Posterior vena cava (tissue), 2 donors: Measurements from ENCODE around the gene SLC22A3. TPM values are rescaled to one million over a fixed set of nuclear protein-coding genes. Genes with fewer than 3 reads are reported as not detected.
"Not testable (repeated sequence)": the region's sequence is repeated elsewhere in the genome, so short reads cannot be mapped to it uniquely, and the experiment has no call there.

Experiments
- DNase-seq: peaks from one replicate; pipeline ENCODE4 v3.0.0-alpha.2; 2020; ENCODE audit warnings: low spot score
- intact Hi-C, 2 donors: fragments of 100-400 bp; cut with DNase I; formaldehyde crosslinking; loops; one replicate each; pipeline versions ENCODE4 v1.14.1 to v1.14.2; 2022 to 2023
- total RNA-seq, 2 donors: library from RNA; stranded (reverse); fragmentation: NEBNext Ultra II Directional; extraction: Animal tissue kit (Norgen Biotek cat#: 25700); gene quantifications; one replicate each; pipeline ENCODE4 v1.2.1, GENCODE V29; 2021
- donor health status: DM: yes; HTN: yes; CAD: no.
- donor health status: DM: yes; HTN: yes; CAD: no.

Gene SLC22A3
- total RNA-seq, 2 donors from 2014 or later, result 24.3 to 26.6 TPM

DNA sequence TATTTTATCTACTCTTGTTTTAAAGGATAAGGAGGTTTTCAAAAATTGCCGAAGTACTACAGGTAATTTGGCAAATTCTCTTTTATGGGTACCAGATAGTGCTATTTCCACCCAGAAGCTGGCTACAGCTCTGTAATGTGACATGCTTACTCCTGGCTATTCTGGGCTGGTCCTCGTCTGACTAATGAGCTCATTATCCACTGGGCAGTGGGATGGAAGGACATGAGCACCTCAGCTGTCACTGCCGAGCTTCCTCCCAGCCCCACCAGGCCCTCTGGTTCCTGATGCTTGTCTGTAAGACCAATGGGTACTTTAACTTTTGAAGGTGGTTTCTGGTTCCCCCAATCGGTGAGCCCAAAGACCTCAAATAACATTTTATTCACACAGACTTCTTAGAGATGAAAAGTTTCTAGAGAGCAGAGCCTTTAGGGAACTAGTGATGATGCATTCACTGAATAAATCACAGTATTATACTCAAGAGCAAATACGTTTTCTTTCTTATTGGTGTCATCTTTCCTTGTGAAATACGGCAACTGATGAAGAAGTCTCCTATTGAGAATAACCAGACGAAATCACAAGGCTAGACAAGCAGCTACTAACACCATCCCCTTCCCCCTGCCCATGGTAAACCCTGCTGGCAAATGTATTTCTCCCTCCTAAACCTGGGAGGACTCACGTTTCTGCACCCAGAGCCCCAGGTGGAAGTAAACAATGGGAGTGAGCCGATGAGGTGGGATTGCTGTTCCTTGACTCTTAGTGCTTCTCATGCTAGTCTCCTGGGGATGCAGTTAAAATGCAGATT lies 80.8 kb downstream of the SLC22A3 start:
- intact Hi-C loops, result no loop called here
- DNase-seq, result no peak

DNA sequence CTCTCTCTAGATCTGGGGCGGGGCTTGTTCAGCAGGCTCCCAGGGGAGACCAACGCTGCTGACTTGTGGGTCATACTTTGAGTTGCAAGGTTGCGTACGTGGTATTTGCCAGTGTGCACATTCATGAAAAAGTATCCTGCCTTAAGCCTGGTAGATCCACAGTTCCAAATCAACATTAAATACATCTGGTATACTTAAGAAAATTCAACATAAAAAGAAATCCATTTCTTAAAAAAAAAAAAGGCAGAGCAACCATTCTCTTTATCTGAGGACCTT lies 81.4 kb downstream of the SLC22A3 start:
- intact Hi-C loops, result no loop called here
- DNase-seq, result no peak

DNA sequence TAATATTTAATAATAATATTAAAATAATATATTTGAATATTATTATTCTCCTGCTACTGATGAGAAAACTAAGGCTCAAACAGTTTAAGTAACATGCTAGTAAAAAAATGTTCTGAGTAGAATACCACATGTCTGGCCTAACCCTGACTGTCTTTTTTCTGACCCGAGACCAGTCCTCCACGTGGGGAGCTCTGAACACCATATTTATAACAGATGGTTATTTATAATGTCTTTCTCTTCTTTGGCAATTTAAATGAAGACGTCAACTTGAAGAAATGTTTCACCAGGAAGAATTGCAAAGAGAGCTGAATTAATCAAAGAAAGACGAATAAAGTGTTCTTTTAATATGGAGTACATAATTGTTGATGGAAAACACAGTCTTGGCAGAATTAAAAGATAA lies 82.0 kb downstream of the SLC22A3 start:
- no peak for DNase-seq
- intact Hi-C loops, result loop anchor here in 1 of 2 donors (5.0 kb wide), 1 partner anchor 293 kb away; no protein-coding TSS in a partner anchor

DNA sequence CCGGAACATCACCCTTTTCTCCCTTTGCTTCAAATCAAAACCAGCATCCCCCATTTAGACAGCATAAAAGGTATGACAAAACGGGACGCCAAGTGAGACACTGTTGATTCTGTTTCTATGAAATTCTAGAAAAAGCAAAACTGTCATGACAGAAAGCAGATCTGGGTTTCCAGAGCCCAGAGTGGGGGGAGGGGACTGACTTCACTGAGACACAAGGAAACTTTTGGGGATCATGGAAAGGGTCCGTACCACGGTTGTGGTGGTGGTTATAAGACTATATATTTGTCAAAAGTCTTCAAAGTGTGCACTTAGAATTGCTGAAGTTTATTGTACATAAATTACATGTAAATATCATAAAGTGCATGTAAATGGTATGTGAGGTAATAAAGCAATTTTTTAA lies 82.6 kb downstream of the SLC22A3 start:
- no peak for DNase-seq
- intact Hi-C loops, result loop anchor here in 1 of 2 donors (5.0 kb wide), 1 partner anchor 293 kb away; no protein-coding TSS in a partner anchor

DNA sequence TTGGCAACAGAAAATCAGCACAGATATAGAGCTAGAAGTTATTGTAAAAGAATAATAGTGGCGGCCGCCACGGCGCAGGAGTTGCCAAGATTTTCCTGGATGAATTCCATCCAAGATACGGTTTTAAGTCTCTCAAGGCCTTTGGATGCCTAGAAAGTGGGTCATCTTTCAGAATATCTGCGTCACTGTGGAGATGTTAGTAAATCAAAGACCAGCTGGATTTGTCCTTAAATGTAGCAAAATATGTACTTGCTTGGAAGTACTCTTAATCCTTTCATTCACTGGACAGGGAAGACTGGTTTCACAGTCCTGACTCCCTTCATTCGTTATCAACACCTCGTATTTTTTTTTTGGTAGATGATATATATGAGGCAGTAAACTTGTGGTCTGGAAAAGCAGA lies 83.0 kb downstream of the SLC22A3 start:
- peak; percentile 84 for DNase-seq
- intact Hi-C loops, result loop anchor here in 1 of 2 donors (5.0 kb wide), 1 partner anchor 294 kb away; no protein-coding TSS in a partner anchor

DNA sequence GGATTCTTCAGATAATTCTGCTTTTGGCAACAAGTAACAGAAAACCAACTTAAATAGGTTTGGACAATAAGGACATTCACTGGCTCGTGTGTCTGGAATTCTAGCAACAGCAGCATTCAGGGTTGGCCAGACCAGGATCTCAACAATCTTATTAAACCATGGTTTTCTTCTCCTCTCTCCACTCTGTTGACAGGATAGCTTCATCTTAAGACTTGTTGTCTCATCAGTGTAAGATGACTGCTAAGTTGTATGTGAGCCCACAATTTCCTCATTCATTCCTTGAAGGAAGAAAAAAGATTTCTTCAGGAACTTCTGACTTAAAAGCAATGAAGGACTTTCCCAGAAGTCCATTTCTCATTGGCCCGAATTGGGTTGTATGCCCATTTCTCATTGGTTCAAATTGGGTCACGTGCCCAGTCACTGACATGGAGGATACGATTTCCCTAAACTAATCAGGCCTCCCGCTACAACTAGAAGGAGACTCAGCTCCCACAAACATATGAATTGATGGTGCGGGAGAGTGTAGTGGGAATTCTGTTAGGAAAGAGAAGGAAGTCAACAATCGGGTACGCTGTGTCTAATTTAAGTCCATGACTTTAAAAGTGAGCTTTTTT lies 83.7 kb downstream of the SLC22A3 start:
- intact Hi-C loops, result loop anchor here in 1 of 2 donors (5.0 kb wide), 1 partner anchor 295 kb away; no protein-coding TSS in a partner anchor
- no peak for DNase-seq

DNA sequence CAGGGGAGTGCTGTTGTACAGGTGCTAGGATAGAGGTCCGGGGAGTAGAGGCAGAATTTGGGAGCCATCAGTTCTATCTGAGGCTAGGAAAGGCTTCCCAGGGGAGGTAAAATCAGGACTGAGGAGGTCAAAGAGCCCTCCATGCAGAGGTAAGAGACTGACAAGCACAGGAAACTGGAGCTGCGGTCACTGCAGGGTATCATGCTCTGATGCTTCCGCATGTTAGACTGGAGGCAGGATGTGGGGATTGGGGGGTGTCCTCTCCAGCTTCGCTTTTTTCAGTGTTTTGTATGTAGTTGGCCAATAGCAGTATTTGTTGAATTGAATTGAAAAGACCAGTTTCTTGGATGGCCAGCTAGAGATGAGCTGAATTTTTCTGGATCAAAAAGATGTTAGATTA lies 87.8 kb downstream of the SLC22A3 start:
- no peak for DNase-seq
- intact Hi-C loops, result no loop called here

DNA sequence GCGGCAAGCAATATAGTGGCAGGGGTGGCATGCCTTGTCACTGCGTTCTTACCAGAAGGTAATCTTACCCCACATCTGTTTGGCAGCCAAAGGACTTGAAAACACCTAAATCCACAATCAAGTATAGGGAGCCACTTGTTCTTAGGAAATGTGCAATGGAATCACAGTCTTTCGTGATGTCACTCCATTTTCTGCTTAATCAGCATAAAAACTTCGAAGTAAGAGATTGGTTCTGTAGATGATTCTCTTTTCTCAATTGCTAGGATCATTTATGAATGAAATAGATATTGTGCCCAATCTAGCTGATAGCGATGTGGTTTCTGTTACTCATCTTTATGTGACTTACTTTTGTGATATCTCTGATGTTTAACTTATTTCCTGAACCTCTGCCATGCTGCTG lies 89.0 kb downstream of the SLC22A3 start:
- DNase-seq, result no peak
- intact Hi-C loops, result no loop called here

DNA sequence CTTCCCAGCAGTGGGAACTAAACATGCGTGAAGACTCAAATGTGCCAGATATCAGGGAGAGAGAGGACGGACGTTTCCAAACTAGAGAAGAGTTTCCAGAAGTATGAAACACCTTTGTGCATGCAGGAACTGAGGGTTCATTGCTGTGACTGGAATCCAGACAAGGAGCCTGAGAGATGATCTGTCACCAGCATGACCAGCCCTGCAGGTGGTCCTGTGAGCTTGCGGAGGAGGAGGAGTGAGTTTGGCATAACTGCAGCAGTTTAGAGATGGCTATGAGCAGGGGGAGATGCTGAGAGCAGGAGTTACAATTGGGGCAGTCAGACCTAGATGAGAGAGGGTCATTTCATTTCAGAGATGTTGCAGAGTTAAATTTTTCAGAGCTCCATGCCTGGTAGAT lies 89.6 kb downstream of the SLC22A3 start:
- no peak for DNase-seq
- intact Hi-C loops, result no loop called here

DNA sequence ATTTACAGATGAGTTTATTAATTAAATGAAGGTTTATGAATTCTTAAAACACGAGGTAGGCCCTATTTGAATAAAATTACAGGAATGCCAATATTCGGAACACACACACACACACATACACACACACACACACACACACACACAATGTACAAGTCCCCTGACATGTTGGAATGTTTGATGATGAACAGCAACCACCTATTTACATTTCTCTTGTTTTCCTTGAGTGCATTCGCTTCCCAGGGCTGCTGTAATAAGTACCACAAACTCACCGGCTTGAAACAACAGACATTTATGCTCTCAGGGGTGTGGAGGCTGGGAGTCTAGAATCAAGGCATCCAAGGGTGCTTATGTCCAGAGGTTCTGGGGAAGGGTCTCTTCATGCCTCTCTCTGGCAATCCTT lies 90.3 kb downstream of the SLC22A3 start:
- intact Hi-C loops, result no loop called here
- DNase-seq, result no peak

DNA sequence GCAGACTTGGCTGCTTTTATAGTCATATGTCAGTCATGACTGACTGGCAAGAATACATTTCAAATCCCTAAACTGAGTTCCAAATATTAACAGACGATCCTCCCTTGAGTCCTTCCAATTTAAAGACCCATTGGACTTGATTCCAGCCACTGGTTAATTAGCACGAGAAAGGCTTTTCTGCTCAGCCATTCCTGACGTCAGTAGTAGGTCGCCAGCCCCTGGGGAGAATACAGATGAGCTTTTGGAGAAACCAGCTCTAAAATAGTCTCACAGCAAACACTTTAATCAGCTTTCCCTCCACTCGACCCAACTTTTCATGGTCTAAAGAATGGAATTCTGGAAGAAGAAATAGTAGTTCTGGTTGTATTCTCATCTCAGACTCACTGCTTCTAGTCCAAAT lies 91.6 kb downstream of the SLC22A3 start:
- no peak for DNase-seq
- intact Hi-C loops, result no loop called here

DNA sequence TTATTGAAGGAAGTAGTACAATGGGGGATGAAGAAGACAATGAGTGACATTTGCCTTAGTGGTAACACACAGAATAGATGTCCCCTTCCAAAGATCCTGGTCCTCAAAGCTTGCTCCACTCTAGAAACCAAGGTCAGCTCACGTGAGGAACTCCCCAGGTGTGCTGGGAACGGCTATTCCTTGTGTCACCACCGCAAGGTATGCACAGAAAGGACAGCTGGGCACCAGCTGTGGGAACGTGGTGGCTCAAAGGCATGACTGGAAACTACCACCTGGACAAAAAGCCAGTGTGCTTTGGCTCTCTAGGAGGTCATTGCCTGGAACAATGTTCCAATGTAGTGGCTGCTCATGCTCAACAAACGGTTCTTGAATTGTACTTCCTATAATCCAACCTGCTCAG lies 94.0 kb downstream of the SLC22A3 start:
- intact Hi-C loops, result no loop called here
- DNase-seq, result no peak

DNA sequence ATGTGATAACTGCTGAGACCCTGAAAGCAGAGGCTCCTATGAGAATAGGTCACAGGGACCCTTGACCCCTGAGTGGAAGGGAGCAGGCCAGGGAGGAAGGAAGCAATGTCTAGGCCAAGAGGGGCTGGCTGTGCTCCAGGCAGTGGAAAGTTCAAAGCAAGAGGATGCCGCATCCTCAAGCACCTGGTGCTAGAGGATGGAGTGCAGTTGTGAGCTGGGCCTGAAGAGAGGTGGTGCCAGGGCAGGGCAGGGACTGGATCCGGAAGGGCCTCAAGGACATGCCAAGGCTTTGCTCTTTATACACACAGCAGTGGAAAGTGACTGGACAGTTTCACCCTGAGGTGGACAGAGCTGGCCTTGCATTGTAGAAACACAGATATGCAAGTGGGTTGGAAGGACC lies 97.0 kb downstream of the SLC22A3 start:
- intact Hi-C loops, result no loop called here
- no peak for DNase-seq

DNA sequence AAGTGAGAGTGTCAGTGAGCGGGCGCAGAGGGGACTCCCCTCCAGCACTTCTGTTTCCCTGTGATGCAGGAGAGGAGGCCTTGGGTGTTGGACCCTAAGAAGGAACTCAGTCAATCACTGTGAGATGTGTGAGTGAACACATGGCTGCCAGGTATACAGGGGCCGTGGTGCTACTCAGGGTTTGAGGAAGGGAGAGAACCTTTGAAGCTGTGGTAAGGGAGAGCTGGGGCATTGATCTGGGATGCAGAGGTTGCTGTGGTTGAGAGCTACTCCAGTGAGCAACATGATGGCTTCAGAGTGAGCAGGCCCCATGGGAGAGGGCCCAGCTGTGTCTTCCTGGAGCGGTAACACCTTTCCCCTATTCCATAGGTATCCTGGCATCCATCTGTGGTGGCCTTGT lies 99.2 kb downstream of the SLC22A3 start:
- no peak for DNase-seq
- intact Hi-C loops, result no loop called here

DNA sequence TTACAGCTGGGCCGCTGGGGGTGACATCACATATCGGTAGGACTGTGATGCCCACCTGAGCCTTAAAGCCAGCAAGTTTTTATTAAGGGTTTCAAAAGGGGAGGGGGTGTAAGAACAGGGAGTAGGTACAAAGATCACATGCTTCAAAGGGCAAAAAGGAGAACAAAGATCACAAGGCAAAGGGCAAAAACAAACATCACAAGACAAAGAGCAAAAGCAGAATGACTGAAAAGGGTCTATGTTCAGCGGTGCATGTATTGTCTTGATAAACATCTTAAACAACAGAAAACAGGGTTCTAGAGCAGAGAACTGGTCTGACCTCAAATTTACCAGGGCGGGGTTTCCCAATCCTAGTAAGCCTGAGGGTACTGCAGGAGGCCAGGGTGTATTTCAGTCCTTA lies 101.6 kb downstream of the SLC22A3 start:
- not testable (repeated sequence) for DNase-seq
- intact Hi-C loops, result loop anchor here in 1 of 2 donors (10.0 kb wide), 2 partner anchors 315 to 365 kb away; no protein-coding TSS in a partner anchor

DNA sequence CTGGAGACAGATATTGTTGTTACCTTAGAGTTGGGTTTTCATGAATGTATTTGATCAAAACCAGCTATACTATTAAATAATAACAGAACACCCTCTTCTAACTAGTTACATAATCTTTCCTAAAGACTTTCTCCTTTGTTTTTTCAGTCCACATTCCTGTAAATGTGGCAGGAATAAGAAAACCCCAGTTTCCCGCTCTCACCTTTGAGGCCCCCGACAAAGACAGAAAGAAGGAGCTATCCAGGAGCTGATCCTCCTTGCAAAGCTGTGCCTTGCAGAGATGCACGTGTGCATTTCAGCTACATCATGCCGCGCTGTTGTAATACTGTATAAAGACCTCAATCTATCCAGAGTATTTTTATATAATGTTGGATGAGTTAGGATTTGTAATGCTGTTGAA lies 102.7 kb downstream of the SLC22A3 start:
- intact Hi-C loops, result loop anchor here in 1 of 2 donors (10.0 kb wide), 2 partner anchors 316 to 366 kb away; no protein-coding TSS in a partner anchor

DNA sequence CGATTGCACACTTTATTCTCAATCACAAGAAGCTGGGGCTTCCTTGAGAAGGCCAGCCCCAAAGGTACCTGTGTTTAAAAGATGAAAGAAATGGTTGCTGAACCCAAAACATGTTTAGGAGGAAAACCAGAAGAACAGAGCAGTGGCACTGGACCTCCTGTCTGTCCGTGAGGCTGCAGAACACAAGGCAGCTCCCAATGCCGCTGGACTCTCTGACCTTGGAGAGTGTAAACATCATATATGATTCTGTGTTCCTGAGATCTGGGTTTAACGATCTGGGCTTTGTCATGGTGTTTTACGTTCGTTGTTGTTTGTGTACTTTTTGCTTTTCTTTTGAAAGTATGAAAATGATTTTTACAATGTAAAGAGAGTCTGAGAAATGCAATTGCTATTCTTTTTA lies 106.1 kb downstream of the SLC22A3 start:
- no peak for DNase-seq
- intact Hi-C loops, result loop anchor here in 1 of 2 donors (10.0 kb wide), 2 partner anchors 320 to 370 kb away; no protein-coding TSS in a partner anchor

More for the DNA sequence above, 102.7 kb downstream of the SLC22A3 start:
- no peak for DNase-seq

DNA sequence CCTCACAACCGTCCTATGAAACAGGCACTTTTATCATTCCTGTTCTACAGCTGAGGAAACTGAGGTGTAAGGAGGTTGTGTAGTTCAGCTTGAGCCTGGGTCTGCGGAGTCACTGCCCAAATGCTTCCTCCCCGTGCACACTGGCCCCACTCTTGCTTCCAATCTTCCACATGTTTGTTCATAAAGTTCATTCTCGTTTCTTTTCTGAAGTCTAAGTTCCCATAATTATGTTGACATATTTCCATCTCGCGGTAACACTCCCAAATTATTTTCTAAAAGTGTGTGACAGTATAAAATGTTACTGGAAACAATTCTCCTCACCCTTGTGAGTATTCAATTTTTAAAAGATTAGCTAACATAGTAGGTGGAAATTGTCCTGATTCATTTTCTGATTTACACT lies 106.9 kb downstream of the SLC22A3 start:
- DNase-seq, result no peak
- intact Hi-C loops, result loop anchor here (5.0 to 10.0 kb wide), 3 partner anchors 320 to 370 kb away; no protein-coding TSS in a partner anchor

DNA sequence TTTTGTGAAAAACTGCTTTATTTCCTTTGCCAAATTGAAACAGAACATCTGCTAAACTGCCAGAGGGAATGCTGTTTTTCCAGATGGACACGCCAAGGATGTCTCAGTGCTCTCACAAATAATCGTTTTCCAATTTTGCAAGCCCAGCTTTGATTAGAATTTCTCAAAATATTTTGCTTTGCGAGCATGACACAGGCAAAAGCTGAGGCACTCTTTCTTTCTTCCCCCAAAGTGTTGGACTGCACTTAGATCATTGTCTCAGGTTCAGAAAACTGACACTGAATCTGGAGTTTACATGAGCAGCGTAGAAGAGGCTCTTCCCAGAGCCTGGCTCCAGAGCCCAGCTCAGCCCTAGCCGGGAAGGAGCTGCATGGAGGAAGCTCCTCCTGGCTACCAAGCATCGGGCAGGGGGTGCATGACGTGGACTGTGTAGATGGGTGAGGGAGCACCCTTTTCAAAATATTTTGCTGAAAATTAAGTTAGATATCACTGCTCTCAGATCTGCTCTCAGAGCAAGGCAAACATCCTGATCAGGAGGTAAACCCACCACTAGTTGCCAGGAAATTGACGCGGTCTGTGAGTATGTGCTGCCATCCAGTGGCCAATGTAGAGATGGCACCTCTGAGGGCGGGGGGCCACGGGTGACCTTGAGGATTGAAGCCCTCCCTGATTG lies 107.5 kb downstream of the SLC22A3 start:
- no peak for DNase-seq
- intact Hi-C loops, result loop anchor here (2.0 to 10.0 kb wide), 5 partner anchors 79 to 371 kb away; no protein-coding TSS in a partner anchor

DNA sequence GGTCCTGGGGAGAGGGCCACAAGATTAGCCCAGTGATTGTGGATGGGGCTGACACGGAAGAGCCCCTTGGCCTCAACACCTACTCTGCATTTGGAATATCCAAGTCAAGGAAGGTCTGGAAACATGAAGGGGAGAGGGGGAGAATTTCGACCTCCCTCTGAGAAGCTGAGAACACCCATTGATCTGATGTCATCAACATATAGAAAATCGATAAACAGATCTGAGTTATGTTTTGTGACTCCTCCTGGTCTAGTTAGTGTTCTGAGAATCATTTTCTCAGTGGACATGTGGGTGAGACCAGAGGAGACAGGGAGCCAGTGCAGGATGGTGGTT lies 108.0 kb downstream of the SLC22A3 start:
- DNase-seq, result no peak
- intact Hi-C loops, result loop anchor here (2.0 to 10.0 kb wide), 5 partner anchors 79 to 371 kb away; no protein-coding TSS in a partner anchor
